ENCODE results near the gene CDC14B. TPM values are rescaled to one million over a fixed set of nuclear protein-coding genes. Genes with fewer than 3 reads are reported as not detected.

CDC14B gene
- total RNA-seq, 1 experiment from 2014 or later: 28.4 TPM

DNA sequence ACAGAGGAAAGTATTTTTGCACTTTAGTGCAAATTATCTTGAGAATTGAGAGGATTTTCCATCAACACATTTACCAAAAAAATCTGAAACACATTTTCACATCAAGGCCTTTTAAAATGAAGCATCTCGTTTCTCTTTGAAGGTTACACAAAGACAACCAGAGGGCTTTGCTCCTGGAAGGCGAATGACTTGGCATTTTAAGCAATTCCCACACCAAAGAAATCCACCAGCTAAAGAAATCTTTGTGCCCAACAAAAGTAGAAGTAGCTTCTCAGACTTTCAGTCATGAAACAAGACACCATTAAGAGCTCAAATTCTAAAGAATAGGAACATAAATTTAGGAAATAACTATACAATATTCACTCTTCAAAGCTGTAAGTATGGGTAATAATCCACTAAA, 109.8 kb downstream of the CDC14B start:
- no peak overlapping the region for H3K23ac ChIP-seq (ENCODE audit: insufficient read length, low read depth, low read length)
- H3K79me2 ChIP-seq (ENCODE audit: insufficient read depth, low read length): no peaks in the 10 kb centered on the region
- no peaks in the 10 kb centered on the region for H3K27me3 ChIP-seq (ENCODE audit: insufficient read depth, low read length)
- H2BK120ac ChIP-seq (ENCODE audit: low read depth, low read length, poor library complexity, severe bottlenecking): no peak overlapping the region
- no peak for DNase-seq
- H3T11ph ChIP-seq (ENCODE audit: low read length): no peak overlapping the region
- no peaks in the 10 kb centered on the region for H3K9me3 Mint-ChIP-seq
- no peak overlapping the region for H3K14ac ChIP-seq (ENCODE audit: insufficient read depth, low read length)
- H3K27ac ChIP-seq (ENCODE audit: insufficient read length, low read depth, low read length): no peak overlapping the region
- H2AFZ ChIP-seq (ENCODE audit: low read length): no peak overlapping the region
- no peak overlapping the region for H3K4me2 ChIP-seq (ENCODE audit: insufficient read depth, insufficient read length, low read length)
- no peak overlapping the region for H3K56ac ChIP-seq (ENCODE audit: insufficient read length, low read depth, low read length)
- H3K79me1 ChIP-seq (ENCODE audit: insufficient read depth, low read depth, low read length, poor library complexity, severe bottlenecking): no peaks in the 10 kb centered on the region
- peaks cover 9 to 27% (median 18%) of the 10 kb centered on the region in 3 experiments; a peak in 6 of 7 replicates for H3K36me3 Mint-ChIP-seq (ENCODE audit: insufficient read depth in 1 of 3, low read depth in 3 of 3)
- H2BK15ac ChIP-seq (ENCODE audit: low read depth, low read length): no peak overlapping the region
- H2BK5ac ChIP-seq (ENCODE audit: insufficient read length, low read length): no peak overlapping the region
- TF ChIP-seq CTCF (conservative IDR thresholded peaks at IDR 0.05): no peak
- H4K91ac ChIP-seq (ENCODE audit: insufficient read length, low read depth, low read length): no peak overlapping the region
- H2BK20ac ChIP-seq (ENCODE audit: low read depth, low read length, poor library complexity, severe bottlenecking): no peak overlapping the region
- H3K4me1 ChIP-seq (ENCODE audit: insufficient read depth, low read length): no peaks in the 10 kb centered on the region
- peak overlapping the region; percentile 73 to 95 (median 86); a peak in 4 of 7 replicates for H3K27ac Mint-ChIP-seq
- no peak overlapping the region for H3K4me3 Mint-ChIP-seq
- no peak overlapping the region for H4K5ac ChIP-seq (ENCODE audit: insufficient read length, low read depth, low read length)
- H3K27me3 Mint-ChIP-seq (ENCODE audit: low read depth): no peaks in the 10 kb centered on the region
- WGBS (ENCODE audit: extremely low coverage, insufficient read length, low lambda C conversion rate): no CpG with 5 or more reads among the region's 2 CpGs
- no peak overlapping the region for H3K18ac ChIP-seq (ENCODE audit: insufficient read length, low read depth, low read length)
- no peaks in the 10 kb centered on the region for H3K9me3 ChIP-seq (ENCODE audit: control insufficient read depth, low read depth, low read length)
- H4K20me1 ChIP-seq (ENCODE audit: control insufficient read depth, insufficient read depth, insufficient read length): no peaks in the 10 kb centered on the region
- H3K4me1 Mint-ChIP-seq: peaks cover 9 to 12% of the 10 kb centered on the region in 2 experiments
- no peak overlapping the region for H2BK12ac ChIP-seq (ENCODE audit: insufficient read length, low read depth, low read length)
- no peak overlapping the region for H4K8ac ChIP-seq (replicated peaks; ENCODE audit: insufficient read length, low read depth, low read length)
- H3K4ac ChIP-seq (ENCODE audit: low read depth, low read length): no peak overlapping the region
- H2AK5ac ChIP-seq (ENCODE audit: insufficient read length, low read length): no peak overlapping the region
- H3K9ac ChIP-seq (ENCODE audit: extremely low read depth, insufficient read length, low read length): no peak overlapping the region
- no peaks in the 10 kb centered on the region for H3K23me2 ChIP-seq (ENCODE audit: insufficient read length, low read depth, low read length, poor library complexity, severe bottlenecking)
